ENCODE results near the gene SUCLG2.

DNA sequence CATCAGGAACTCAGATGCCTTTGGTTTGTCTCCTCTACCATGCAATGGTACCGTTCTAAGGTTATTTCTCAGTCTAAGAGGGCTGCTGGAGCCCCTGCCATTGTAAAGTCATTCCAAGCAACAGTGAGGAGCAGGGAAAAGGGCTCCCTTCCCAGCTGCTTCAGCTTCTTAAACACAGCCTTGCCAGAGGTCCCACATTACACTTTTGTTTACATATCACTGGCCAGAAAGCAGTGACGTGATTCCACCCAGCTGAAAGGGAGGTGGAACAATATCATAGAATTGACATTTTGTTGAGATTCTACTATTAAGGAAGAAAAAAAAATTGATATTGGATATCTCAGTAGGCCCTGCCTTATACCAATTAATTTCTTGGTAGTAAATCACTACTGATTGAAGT is 194.6 kb downstream of the SUCLG2 start:
- TF ChIP-seq CBX3 (IDR thresholded peaks at IDR 0.05; ENCODE audit: borderline replicate concordance, low read depth) (no peak), NBN (IDR thresholded peaks at IDR 0.05) (no peak), HCFC1 (IDR thresholded peaks at IDR 0.05; ENCODE audit: low read length) (no peak), POLR2AphosphoS2 (IDR thresholded peaks at IDR 0.05; ENCODE audit: low read depth, low read length) (no peak), JUND (IDR thresholded peaks at IDR 0.05; ENCODE audit: low read depth, low read length) (no peak), POLR2A (IDR thresholded peaks at IDR 0.05; ENCODE audit: low read depth, low read length) (no peak)
- TF ChIP-seq, protein P1, sequence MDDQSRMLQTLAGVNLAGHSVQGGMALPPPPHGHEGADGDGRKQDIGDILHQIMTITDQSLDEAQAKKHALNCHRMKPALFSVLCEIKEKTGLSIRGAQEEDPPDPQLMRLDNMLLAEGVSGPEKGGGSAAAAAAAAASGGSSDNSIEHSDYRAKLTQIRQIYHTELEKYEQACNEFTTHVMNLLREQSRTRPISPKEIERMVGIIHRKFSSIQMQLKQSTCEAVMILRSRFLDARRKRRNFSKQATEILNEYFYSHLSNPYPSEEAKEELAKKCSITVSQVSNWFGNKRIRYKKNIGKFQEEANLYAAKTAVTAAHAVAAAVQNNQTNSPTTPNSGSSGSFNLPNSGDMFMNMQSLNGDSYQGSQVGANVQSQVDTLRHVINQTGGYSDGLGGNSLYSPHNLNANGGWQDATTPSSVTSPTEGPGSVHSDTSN (IDR thresholded peaks at IDR 0.05; ENCODE audit: insufficient replicate concordance, low read depth, low read length): no peak
- TF ChIP-seq, protein P2, sequence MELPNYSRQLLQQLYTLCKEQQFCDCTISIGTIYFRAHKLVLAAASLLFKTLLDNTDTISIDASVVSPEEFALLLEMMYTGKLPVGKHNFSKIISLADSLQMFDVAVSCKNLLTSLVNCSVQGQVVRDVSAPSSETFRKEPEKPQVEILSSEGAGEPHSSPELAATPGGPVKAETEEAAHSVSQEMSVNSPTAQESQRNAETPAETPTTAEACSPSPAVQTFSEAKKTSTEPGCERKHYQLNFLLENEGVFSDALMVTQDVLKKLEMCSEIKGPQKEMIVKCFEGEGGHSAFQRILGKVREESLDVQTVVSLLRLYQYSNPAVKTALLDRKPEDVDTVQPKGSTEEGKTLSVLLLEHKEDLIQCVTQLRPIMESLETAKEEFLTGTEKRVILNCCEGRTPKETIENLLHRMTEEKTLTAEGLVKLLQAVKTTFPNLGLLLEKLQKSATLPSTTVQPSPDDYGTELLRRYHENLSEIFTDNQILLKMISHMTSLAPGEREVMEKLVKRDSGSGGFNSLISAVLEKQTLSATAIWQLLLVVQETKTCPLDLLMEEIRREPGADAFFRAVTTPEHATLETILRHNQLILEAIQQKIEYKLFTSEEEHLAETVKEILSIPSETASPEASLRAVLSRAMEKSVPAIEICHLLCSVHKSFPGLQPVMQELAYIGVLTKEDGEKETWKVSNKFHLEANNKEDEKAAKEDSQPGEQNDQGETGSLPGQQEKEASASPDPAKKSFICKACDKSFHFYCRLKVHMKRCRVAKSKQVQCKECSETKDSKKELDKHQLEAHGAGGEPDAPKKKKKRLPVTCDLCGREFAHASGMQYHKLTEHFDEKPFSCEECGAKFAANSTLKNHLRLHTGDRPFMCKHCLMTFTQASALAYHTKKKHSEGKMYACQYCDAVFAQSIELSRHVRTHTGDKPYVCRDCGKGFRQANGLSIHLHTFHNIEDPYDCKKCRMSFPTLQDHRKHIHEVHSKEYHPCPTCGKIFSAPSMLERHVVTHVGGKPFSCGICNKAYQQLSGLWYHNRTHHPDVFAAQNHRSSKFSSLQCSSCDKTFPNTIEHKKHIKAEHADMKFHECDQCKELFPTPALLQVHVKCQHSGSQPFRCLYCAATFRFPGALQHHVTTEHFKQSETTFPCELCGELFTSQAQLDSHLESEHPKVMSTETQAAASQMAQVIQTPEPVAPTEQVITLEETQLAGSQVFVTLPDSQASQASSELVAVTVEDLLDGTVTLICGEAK (IDR thresholded peaks at IDR 0.05; ENCODE audit: borderline replicate concordance): no peak
- TF ChIP-seq, protein P3, sequence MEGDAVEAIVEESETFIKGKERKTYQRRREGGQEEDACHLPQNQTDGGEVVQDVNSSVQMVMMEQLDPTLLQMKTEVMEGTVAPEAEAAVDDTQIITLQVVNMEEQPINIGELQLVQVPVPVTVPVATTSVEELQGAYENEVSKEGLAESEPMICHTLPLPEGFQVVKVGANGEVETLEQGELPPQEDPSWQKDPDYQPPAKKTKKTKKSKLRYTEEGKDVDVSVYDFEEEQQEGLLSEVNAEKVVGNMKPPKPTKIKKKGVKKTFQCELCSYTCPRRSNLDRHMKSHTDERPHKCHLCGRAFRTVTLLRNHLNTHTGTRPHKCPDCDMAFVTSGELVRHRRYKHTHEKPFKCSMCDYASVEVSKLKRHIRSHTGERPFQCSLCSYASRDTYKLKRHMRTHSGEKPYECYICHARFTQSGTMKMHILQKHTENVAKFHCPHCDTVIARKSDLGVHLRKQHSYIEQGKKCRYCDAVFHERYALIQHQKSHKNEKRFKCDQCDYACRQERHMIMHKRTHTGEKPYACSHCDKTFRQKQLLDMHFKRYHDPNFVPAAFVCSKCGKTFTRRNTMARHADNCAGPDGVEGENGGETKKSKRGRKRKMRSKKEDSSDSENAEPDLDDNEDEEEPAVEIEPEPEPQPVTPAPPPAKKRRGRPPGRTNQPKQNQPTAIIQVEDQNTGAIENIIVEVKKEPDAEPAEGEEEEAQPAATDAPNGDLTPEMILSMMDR (IDR thresholded peaks at IDR 0.05 in 2 of 3, conservative IDR thresholded peaks at IDR 0.05 in 1 of 3; ENCODE audit: control insufficient read depth in 2 of 3, extremely low read depth in 1 of 3, insufficient read depth in 1 of 3, low read depth in 3 of 3, low read length in 3 of 3): no peak
- TF ChIP-seq, protein P4, sequence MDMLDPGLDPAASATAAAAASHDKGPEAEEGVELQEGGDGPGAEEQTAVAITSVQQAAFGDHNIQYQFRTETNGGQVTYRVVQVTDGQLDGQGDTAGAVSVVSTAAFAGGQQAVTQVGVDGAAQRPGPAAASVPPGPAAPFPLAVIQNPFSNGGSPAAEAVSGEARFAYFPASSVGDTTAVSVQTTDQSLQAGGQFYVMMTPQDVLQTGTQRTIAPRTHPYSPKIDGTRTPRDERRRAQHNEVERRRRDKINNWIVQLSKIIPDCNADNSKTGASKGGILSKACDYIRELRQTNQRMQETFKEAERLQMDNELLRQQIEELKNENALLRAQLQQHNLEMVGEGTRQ (IDR thresholded peaks at IDR 0.05; ENCODE audit: borderline replicate concordance, low read depth, low read length): no peak
- TF ChIP-seq, protein P5, sequence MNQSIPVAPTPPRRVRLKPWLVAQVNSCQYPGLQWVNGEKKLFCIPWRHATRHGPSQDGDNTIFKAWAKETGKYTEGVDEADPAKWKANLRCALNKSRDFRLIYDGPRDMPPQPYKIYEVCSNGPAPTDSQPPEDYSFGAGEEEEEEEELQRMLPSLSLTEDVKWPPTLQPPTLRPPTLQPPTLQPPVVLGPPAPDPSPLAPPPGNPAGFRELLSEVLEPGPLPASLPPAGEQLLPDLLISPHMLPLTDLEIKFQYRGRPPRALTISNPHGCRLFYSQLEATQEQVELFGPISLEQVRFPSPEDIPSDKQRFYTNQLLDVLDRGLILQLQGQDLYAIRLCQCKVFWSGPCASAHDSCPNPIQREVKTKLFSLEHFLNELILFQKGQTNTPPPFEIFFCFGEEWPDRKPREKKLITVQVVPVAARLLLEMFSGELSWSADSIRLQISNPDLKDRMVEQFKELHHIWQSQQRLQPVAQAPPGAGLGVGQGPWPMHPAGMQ (IDR thresholded peaks at IDR 0.05; ENCODE audit: borderline replicate concordance): no peak
- TF ChIP-seq, protein P6, sequence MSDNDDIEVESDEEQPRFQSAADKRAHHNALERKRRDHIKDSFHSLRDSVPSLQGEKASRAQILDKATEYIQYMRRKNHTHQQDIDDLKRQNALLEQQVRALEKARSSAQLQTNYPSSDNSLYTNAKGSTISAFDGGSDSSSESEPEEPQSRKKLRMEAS (IDR thresholded peaks at IDR 0.05; ENCODE audit: low read depth, low read length): no peak
- TF ChIP-seq, protein P7, sequence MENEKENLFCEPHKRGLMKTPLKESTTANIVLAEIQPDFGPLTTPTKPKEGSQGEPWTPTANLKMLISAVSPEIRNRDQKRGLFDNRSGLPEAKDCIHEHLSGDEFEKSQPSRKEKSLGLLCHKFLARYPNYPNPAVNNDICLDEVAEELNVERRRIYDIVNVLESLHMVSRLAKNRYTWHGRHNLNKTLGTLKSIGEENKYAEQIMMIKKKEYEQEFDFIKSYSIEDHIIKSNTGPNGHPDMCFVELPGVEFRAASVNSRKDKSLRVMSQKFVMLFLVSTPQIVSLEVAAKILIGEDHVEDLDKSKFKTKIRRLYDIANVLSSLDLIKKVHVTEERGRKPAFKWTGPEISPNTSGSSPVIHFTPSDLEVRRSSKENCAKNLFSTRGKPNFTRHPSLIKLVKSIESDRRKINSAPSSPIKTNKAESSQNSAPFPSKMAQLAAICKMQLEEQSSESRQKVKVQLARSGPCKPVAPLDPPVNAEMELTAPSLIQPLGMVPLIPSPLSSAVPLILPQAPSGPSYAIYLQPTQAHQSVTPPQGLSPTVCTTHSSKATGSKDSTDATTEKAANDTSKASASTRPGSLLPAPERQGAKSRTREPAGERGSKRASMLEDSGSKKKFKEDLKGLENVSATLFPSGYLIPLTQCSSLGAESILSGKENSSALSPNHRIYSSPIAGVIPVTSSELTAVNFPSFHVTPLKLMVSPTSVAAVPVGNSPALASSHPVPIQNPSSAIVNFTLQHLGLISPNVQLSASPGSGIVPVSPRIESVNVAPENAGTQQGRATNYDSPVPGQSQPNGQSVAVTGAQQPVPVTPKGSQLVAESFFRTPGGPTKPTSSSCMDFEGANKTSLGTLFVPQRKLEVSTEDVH (IDR thresholded peaks at IDR 0.05; ENCODE audit: low read depth, partially characterized antibody): no peak
